HS-5 (cell line): Measurements from ENCODE around the gene FBXW9.
"Not testable (repeated sequence)": the region's sequence is repeated elsewhere in the genome, so short reads cannot be mapped to it uniquely, and the experiment has no call there.

Source experiments
- DNase-seq: peaks from one replicate; pipeline ENCODE4 v3.0.0-alpha.2; 2012; ENCODE audit warnings: low read depth

The FBXW9 gene

DNA sequence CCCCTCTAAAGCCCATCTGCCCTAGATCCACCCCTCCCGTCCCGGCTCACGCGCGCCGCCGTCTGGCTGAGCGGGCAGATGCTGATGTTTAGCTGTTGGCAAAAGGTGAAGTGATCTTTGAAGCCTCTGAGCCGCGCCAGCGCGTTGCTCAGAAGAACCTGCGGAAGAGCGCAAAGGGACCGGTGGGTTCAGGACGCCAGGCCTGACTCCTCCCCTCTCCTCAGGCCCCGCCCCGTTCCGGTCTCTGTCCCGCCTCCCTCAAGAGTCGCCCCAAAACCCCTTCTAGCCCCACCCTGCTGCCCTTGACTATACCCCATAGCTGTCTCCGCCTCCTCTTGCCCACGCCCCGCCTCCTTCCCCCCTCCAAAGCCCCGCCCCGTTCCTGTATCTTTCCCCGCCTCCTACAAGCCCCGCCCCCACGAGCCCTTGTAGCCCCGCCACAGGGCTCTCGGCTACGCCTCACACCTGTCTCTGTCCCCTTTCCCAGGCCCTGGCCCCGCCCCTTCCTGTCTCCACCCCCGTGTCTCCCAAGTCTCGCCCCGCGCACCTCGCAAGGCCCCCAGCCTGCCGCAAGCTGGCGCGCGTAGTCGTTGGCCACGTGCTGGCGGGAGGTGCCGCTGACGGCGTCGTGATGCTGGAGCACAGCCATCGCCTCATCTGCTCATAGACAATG is 39.4 kb downstream of the FBXW9 start:
- DNase-seq: no peak

DNA sequence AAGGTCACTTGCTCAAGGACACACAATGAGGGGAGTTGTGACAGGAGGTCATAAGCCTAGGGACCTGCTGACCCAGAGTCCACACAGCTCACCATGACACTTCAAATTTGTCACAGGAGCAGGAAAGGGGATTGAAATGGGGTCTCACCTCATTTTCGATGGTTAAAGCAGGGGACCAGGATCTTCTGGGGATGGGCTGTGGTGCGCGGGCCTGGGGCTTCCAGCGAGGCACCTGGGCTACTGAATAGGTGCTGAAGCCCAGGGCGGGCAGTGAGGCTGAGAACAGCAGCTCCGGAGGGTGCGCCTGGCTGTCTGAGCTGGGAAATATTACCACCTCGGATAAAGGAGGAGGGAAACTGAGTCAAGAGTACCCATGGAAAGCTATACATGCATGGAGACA is 40.9 kb downstream of the FBXW9 start:
- DNase-seq: no peak

DNA sequence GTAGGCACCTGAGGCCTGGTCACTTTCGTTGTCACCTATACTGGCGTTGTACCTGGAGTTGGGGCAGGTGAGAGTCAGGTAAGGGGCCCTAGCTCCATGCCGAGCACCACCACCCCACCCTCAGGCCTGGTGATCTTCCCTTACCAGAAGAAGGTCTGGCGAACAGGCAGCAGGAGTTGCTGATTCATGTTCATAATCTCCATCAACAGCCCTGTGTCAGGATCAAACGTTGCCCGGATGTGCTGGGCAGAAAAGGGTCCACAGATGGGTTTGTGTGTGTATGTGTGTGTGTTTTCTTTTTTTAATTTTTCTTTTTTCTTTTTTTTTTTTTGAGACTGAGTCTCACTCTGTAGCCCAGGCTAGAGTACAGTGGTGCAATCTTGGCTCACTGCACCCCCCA is 44.2 kb downstream of the FBXW9 start:
- no peak for DNase-seq

DNA sequence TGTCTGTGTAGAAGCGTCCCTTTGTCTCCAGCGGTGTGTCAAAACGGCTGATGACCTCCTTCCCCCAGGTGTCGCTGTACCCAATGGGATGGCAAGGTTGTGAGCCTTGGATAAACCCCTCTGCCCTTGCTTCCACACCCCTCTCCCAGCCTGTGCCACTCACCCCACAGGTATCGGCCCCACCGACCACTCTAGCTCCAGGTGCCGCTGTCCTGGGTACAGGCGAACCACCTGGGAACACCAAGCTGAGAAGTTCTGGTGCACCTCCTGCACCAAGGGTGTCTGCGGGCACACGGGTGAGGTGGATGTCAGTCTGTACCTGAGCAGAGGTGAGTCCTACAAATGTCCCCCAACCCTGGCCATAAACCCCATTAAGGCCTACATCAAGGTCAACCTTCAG is 46.5 kb downstream of the FBXW9 start:
- no peak for DNase-seq

DNA sequence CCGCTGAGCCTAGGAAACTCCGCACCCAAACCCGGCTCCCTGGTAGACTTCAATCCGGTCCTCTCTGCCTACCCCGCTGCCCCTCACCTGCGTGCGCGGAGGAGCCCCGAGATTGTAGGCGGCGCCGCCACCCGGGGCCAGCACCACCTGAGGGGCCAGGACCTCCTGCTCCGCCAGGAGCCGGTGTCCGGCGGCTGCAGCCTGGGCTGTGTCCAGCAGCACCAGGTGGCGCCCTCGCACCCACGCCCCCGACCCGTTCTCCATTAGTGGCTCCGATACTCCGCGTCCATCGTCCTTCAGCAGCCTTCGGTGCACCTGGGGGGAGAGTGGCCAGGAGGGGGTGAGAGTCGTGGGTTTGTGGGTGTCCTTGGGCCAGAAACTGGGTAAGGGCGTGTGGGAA is 48.3 kb downstream of the FBXW9 start:
- DNase-seq: no peak

DNA sequence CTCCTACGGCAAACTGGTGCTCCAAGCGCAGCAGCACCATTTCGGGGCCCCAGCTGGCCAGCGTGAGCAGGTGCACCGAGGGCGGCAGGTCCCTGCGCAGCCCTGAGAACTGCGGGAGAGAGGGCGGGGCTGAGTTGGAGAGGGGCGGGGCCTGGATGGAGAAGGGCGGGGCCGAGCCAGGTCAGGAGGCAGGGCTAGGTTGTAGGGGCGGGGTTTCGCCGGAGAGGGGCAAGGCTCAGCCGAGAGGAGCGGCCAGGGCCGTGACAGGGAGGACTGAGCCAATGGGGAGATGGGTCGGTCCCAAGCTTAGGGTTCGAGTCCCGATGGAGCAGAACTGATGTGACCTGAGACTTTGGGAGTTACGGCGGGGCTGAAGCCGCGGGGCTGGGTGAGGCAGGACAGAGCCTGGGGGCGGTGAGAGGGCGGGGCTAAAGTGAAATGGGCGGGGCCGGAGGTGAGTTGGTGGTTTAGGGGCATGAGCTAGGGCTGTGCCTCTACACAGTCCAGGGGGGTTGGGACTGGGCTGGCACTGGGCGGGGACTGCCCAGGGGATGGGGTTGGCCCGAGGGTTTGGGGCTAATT is 48.9 kb downstream of the FBXW9 start:
- no peak for DNase-seq

DNA sequence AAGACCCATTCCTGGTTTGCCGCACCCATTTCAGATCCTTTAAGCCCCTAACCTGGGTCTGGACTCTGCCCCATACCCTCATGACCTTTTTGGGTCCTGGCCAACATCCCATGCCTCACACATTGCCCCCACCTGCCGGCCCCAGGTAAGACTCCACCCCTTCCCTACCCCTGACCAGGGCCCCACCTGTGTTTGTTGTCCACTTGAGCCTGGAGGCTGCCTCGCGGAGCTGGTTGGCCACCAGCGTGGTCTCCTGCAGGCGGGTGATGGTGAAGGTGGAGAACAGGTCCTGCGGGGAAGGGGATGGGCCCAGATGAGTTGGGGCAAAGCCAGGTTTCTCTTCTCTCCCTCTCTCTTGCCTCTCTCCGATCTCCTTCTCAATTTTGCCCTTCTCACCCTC is 49.4 kb downstream of the FBXW9 start:
- DNase-seq: no peak

DNA sequence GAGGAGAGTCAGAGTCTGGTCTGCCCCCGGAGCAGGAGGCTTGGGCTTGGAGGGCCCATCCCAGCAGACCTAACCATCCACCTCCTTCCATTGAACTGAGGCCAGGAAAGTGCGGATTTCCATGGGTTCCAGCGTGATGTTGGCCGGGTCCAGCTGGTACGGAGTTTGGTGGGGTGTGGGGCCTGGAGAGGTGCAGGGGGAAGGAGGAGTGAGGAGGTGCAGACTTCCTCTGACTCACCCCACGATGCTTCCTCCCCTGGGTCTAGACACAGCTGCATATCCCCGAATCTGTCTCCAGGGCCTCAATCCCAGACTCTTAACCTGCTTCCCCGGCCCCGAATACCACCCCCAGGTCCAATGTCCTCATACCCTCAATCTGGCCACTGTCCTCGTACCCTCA is 49.9 kb downstream of the FBXW9 start:
- no peak for DNase-seq

DNA sequence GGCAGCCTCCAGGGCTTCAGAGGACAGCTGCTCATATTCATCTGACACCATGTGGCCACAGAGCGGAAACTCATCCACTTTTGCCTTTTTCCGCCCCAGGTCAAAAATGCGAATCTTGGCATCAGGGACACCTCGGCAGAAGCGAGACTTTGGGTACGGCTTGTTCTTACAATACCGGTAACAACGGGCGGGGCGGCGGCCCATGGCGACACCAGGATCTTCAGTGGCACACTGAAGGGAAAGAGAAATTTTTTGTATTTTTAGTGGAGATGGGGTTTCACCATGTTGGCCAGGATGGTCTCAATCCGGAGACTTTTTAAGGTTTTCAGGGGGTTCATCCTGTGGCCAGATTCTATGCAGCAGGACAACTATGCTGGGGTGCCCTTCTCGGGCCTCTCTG is 52.7 kb downstream of the FBXW9 start:
- DNase-seq: not testable (repeated sequence)

DNA sequence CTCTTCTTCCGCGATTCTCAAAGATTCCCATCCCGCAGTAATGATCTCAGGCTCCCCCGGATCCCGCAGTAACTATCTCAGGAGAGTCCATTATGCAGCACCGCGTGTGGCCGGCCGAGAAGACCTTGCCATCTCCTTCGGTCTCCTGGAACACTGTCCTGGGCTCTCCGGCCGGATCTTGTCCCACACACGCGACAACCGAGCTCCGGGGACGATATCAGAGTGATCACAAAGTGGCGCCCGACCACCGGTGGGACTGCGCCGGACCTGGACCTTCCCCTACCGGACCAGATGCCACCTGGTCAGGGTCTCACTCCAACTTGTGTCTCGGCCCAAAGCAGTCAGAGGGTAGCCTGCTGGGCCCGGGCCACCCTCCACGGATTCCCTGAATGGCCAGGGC is 53.9 kb downstream of the FBXW9 start:
- no peak for DNase-seq

DNA sequence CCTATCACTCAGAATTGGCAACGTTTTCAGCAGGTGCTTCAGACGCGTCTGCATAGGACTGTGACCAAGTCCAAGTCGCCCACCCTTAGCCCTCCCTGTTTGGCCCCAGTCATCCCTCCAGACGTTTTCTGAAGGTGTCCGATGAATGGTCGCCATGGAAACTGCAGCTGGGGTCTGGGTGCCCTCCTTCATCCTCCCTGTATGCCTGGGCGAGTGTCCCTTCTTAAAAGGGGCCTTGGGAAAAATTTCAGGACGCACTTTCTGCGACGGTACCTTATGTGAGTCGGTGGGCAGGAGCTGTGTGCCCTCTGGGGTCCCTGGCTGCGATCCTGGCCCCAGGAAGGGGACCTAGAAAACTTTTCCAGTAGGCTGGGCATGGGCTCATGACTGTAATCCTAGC is 55.0 kb downstream of the FBXW9 start:
- DNase-seq: no peak

DNA sequence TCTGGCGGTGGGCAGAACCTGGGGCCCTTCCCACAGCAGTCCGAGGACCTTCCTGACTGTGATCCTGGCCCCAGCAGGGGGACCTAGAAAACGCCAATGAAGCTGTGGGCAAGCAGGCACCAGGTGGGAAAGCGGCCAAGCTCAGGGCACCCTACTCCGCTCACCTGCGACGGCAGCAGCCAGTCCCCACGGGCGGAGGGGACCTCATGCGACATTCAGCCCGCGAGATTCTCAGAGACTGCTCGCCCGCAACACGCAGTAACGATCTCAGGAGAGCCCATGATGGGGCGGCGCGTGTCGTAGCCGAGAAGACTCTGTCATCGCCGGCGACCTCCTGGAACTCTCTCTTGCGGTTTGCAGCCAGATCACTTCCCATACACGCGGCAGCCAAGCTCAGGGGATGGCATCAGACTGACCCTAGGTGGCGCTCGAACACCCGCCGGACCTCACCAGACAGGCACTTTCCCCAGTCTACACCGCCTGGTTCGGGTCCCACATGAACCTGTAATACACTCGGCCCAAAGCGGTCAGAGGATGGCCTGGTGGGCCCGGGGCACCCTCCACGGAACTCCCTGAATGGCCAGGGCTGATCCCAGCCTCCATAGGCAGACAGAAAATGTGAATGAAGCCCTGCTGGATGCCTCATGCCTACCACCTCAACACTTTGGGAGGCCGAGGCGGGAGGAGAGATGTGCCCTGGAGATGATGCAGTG is 56.4 kb downstream of the FBXW9 start:
- no peak for DNase-seq
